K562 (cell line): ENCODE results near the gene VPS13D. TPM values are rescaled to one million over a fixed set of nuclear protein-coding genes. Genes with fewer than 3 reads are reported as not detected.

Experiments used
- ATAC-seq: fragments of 200-7000 bp; cut with Tn5 transposase; 3 replicates; pipeline ENCODE4 v1.9.1; 2020; ENCODE audit warnings: moderate library complexity
- BruUV-seq: library from RNA; stranded (reverse); fragments of 400-500 nt; replicated peaks from 2 replicates; lab custom pipeline; 2021; lab: Mats Ljungman, UMichigan
- CTCF ChIA-PET: fragments of 300-600 bp; formaldehyde crosslinking; extraction: SDS; loops from one replicate; lab custom pipeline; 2021; ENCODE audit warnings: low intra/inter-chr PET ratio; lab: Yijun Ruan, JAX
- POLR2A ChIA-PET: fragments of 300-600, 350-650 bp; sonication (Branson Sonifier 250); formaldehyde crosslinking; extraction: SDS; loops from one replicate; lab custom pipeline; 2021; ENCODE audit warnings: antibody characterized with exemption, inconsistent platforms; lab: Yijun Ruan, JAX
- DNase-seq, 4 experiments: peaks; one replicate each; pipeline versions ENCODE4 v3.0.0 to v3.0.0-alpha.2; 2011 to 2018; ENCODE audit warnings: low spot score in 3 of 4, mixed read lengths in 3 of 4; ENCODE audit errors: extremely low read depth in 1 of 4
- FAIRE-seq: peaks from 2 replicates; lab custom pipeline; 2011; peaks lifted over from hg19 to GRCh38; lab: Jason Lieb, UNC
- H2AFZ ChIP-seq: 2 replicates; pipeline ENCODE4 v1.6.0; 2011; ENCODE audit warnings: low read depth, low read length, control low read depth, inconsistent platforms
- H3K27ac ChIP-seq: fragments of 200-600 bp; 3 replicates; pipeline ENCODE4 v1.8.0; 2011; ENCODE audit warnings: low read depth, mild to moderate bottlenecking, control low read depth, inconsistent platforms, low read length, moderate library complexity, mixed read lengths; ENCODE audit errors: extremely low read depth
- H3K27me3 ChIP-seq, 2 experiments: fragments of 300-600 bp in 1 of 2; 2 replicates in 1 of 2; 3 replicates in 1 of 2; pipeline versions ENCODE4 v1.6.0 to v1.8.0; 2011; ENCODE audit warnings: inconsistent platforms in 2 of 2, low read length in 2 of 2, mild to moderate bottlenecking in 1 of 2, mixed read lengths in 1 of 2, moderate library complexity in 1 of 2; ENCODE audit not compliant: control insufficient read depth in 2 of 2, insufficient read depth in 2 of 2
- H3K36me3 ChIP-seq: fragments of 300-600 bp; 3 replicates; pipeline ENCODE4 v1.8.0; 2011; ENCODE audit warnings: mild to moderate bottlenecking, low read length, inconsistent platforms; ENCODE audit not compliant: control insufficient read depth, insufficient read depth
- H3K4me1 ChIP-seq, 2 experiments: fragments of 200-600 bp in 1 of 2; replicated peaks in 1 of 2; 2 replicates in 1 of 2; 3 replicates in 1 of 2; pipeline versions ENCODE4 v1.5.1 to v1.8.0; 2011; ENCODE audit warnings: inconsistent platforms in 2 of 2, low read length in 2 of 2, mild to moderate bottlenecking in 1 of 2, mixed read lengths in 1 of 2, moderate library complexity in 1 of 2; ENCODE audit not compliant: control insufficient read depth in 2 of 2, insufficient read depth in 2 of 2
- H3K4me2 ChIP-seq: 2 replicates; pipeline ENCODE4 v1.6.1; 2011; ENCODE audit warnings: low read length, control low read depth, inconsistent platforms, mixed read lengths; ENCODE audit not compliant: insufficient read depth
- H3K4me3 ChIP-seq: fragments of 200-600 bp; sonication (generic), shearing (Covaris generic); 2 replicates; pipeline ENCODE4 v1.5.1; 2016; ENCODE audit warnings: control low read depth, inconsistent platforms
- H3K79me2 ChIP-seq: fragments of 200-600 bp; 3 replicates; pipeline ENCODE4 v1.8.0; 2011; ENCODE audit warnings: low read length, inconsistent platforms; ENCODE audit not compliant: control insufficient read depth, insufficient read depth
- H3K9ac ChIP-seq, 2 experiments: 2 replicates each; pipeline versions ENCODE4 v1.6.0 to v1.6.1; 2011; ENCODE audit warnings: low read depth in 2 of 2, low read length in 2 of 2, control low read depth in 1 of 2, inconsistent platforms in 1 of 2, mild to moderate bottlenecking in 1 of 2, mixed read lengths in 1 of 2; ENCODE audit not compliant: insufficient read depth in 1 of 2
- H3K9me1 ChIP-seq: one replicate; pipeline ENCODE4 v1.6.0; 2011; ENCODE audit warnings: inconsistent platforms, mild to moderate bottlenecking, low read length, moderate library complexity; ENCODE audit not compliant: control insufficient read depth, insufficient read depth
- H3K9me3 ChIP-seq: replicated peaks from 2 replicates; pipeline ENCODE4 v1.5.1; 2011; ENCODE audit warnings: low read depth, low read length, inconsistent platforms; ENCODE audit not compliant: control insufficient read depth, insufficient read depth
- H4K20me1 ChIP-seq: replicated peaks from 2 replicates; pipeline ENCODE4 v1.6.1; 2011; ENCODE audit warnings: low read length, inconsistent platforms, mixed read lengths; ENCODE audit not compliant: control insufficient read depth, insufficient read depth
- BRD4 ChIP-seq: fragments of 200-600 bp; sonication (generic); IDR thresholded peaks from 2 replicates; pipeline ENCODE4 v1.6.1; 2017; ENCODE audit warnings: inconsistent platforms
- CREB1 ChIP-seq, 2 experiments: sonication (generic) in 1 of 2; formaldehyde crosslinking in 1 of 2; IDR thresholded peaks; 2 replicates each; pipeline versions ENCODE4 v1.6.1 to v1.8.0; 2012 to 2022; ENCODE audit warnings: inconsistent platforms in 1 of 2, mild to moderate bottlenecking in 1 of 2, missing genetic modification reagents in 1 of 2, moderate library complexity in 1 of 2
- HMGXB4 ChIP-seq: sonication (generic); formaldehyde crosslinking; IDR thresholded peaks from 2 replicates; pipeline ENCODE4 v1.8.1; 2023; ENCODE audit warnings: mild to moderate bottlenecking, missing genetic modification reagents
- NR1H2 ChIP-seq: sonication (generic); formaldehyde crosslinking; IDR thresholded peaks from 2 replicates; pipeline ENCODE4 v1.4.0; 2020; ENCODE audit warnings: mild to moderate bottlenecking, missing genetic modification reagents
- PREB ChIP-seq: sonication (generic); formaldehyde crosslinking; IDR thresholded peaks from 2 replicates; pipeline ENCODE4 v1.8.1; 2023; ENCODE audit warnings: mild to moderate bottlenecking, missing genetic modification reagents
- RBM17 ChIP-seq: fragments of 200-400 bp; formaldehyde crosslinking; IDR thresholded peaks from 2 replicates; pipeline ENCODE4 v1.6.1; 2017; ENCODE audit warnings: low read depth, mild to moderate bottlenecking, low read length, borderline replicate concordance
- WGBS: fragments of 100-300 bp; shearing (Covaris generic); methylation state at CpG from one replicate; pipeline ENCODE4 v1.1.6; 2016; ENCODE audit warnings: low coverage, mixed read lengths; ENCODE audit not compliant: insufficient coverage; ENCODE audit errors: missing lambda C conversion rate; 5-methylcytosine and 5-hydroxymethylcytosine counted together
- in situ Hi-C: fragments of 300-500 bp; cut with MboI; formaldehyde crosslinking; loops from 4 replicates; pipeline ENCODE4 v1.15.0; 2018; ENCODE audit warnings: inconsistent platforms, mixed read lengths
- intact Hi-C: fragments of 100-400 bp; cut with micrococcal nuclease; formaldehyde crosslinking; loops from 2 replicates; pipeline ENCODE4 v1.14.2; 2022
- polyA plus RNA-seq, 8 experiments: library from polyadenylated mRNA; depleted of rRNA in 4 of 8; stranded (reverse) in 5 of 8; unstranded in 3 of 8; fragments of >200 nt; fragmentation: Nextera tagmentation in 2 of 8; fragmentation: Illumina TruSeq in 1 of 8; extraction: Ambion mirVana in 2 of 8; extraction: Trizol in 1 of 8; gene quantifications; 2 replicates each; pipeline versions ENCODE4 v1.2.1 to v1.2.3, GENCODE V29; 2011 to 2014; ENCODE audit warnings: inconsistent platforms in 1 of 8, missing spikeins in 1 of 8
- total RNA-seq, 7 experiments: library from RNA; depleted of rRNA in 6 of 7; stranded (reverse); fragments of >200 nt in 6 of 7; fragmentation: Illumina TruSeq in 2 of 7; extraction: Trizol in 2 of 7; gene quantifications; 2 replicates each; pipeline versions ENCODE4 v1.2.1 to v1.2.3, GENCODE V29; 2011 to 2021; ENCODE audit warnings: low replicate concordance in 1 of 7
- TF ChIP-seq, protein P1 (sequence below), 2 experiments: fragments of 450-650 bp in 1 of 2; sonication (generic) in 1 of 2; formaldehyde crosslinking in 1 of 2; IDR thresholded peaks; 2 replicates each; pipeline versions ENCODE4 v1.7.1 to v1.9.0; 2016 to 2022; ENCODE audit warnings: inconsistent platforms in 1 of 2, mild to moderate bottlenecking in 1 of 2, missing genetic modification reagents in 1 of 2

The VPS13D gene
- total and polyA plus RNA-seq, 9 of the 15 experiments (the other 6 are each of a cell fraction or from before 2014, with no cell fraction given) = 6.1 to 51.5 (median 38.5) TPM

DNA sequence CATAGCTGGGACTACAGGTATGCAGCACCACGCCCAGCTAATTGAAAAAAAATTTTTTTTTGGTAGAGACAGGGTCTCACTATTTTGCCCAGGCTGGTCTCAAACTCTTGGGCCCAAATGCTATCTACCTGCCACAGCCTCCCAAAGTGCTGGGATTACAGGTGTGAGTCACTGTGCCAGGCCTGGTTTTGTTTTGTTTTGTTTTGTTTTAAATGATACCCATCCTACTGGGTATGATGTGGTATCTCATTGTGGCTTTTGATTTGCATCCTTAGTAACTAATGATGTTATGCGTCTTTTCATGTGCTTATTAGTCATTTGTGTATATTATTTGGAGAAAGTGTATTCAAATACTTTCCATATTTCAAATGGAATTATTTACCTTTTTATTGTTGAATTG lies 142.3 kb downstream of the VPS13D start:
- ATAC-seq (no peak), FAIRE-seq (no peak), DNase-seq (no peak)
- Histone ChIP-seq H3K27ac (no peak overlapping the region), H3K27me3 (no peaks in the 10 kb centered on the region), H3K4me1 (peaks cover 0 to 4% of the 10 kb centered on the region in 2 experiments; a peak in 1 of 5 replicates), H3K9me1 (no peaks in the 10 kb centered on the region), H3K9ac (no peak overlapping the region), H3K9me3 (no peaks in the 10 kb centered on the region), H3K36me3 (peaks cover 63% of the 10 kb centered on the region), H3K4me3 (no peak overlapping the region), H4K20me1 (no peaks in the 10 kb centered on the region), H3K4me2 (no peak overlapping the region), H2AFZ (no peak overlapping the region), H3K79me2 (no peaks in the 10 kb centered on the region)
- WGBS = 88% methylated on average over 2 of the region's 2 CpGs
- intact Hi-C loops = no loop called here
- no TSS peak for BruUV-seq
- ChIA-PET CTCF (interaction anchor here (0.7 kb wide), 1 partner anchor 34 kb away, joined by 8 read pairs; no protein-coding TSS in a partner anchor), POLR2A (no interaction called here)
- in situ Hi-C loops = no loop called here
- TF ChIP-seq HMGXB4 (CRISPR knock-in tag) = no peak
- no peak for TF ChIP-seq PREB (CRISPR knock-in tag)
- no peak for TF ChIP-seq CREB1 (IDR thresholded peaks at IDR 0.05)
- no peak for TF ChIP-seq CREB1 (CRISPR knock-in tag; IDR thresholded peaks at IDR 0.05)
- no peak for TF ChIP-seq BRD4
- TF ChIP-seq, protein P1, sequence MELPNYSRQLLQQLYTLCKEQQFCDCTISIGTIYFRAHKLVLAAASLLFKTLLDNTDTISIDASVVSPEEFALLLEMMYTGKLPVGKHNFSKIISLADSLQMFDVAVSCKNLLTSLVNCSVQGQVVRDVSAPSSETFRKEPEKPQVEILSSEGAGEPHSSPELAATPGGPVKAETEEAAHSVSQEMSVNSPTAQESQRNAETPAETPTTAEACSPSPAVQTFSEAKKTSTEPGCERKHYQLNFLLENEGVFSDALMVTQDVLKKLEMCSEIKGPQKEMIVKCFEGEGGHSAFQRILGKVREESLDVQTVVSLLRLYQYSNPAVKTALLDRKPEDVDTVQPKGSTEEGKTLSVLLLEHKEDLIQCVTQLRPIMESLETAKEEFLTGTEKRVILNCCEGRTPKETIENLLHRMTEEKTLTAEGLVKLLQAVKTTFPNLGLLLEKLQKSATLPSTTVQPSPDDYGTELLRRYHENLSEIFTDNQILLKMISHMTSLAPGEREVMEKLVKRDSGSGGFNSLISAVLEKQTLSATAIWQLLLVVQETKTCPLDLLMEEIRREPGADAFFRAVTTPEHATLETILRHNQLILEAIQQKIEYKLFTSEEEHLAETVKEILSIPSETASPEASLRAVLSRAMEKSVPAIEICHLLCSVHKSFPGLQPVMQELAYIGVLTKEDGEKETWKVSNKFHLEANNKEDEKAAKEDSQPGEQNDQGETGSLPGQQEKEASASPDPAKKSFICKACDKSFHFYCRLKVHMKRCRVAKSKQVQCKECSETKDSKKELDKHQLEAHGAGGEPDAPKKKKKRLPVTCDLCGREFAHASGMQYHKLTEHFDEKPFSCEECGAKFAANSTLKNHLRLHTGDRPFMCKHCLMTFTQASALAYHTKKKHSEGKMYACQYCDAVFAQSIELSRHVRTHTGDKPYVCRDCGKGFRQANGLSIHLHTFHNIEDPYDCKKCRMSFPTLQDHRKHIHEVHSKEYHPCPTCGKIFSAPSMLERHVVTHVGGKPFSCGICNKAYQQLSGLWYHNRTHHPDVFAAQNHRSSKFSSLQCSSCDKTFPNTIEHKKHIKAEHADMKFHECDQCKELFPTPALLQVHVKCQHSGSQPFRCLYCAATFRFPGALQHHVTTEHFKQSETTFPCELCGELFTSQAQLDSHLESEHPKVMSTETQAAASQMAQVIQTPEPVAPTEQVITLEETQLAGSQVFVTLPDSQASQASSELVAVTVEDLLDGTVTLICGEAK (IDR thresholded peaks at IDR 0.05) = no peak
- TF ChIP-seq, protein P1 (CRISPR knock-in tag; IDR thresholded peaks at IDR 0.05) = no peak
- TF ChIP-seq RBM17 = no peak
- no peak for TF ChIP-seq NR1H2 (CRISPR knock-in tag)
